GM12878 (cell line): ENCODE data around the gene GID4. TPM values are rescaled to one million over a fixed set of nuclear protein-coding genes. Genes with fewer than 3 reads are reported as not detected.

ENCODE experiments used
- ATAC-seq: fragments of 200-7000 bp; cut with Tn5 transposase; 3 replicates; pipeline ENCODE4 v1.9.1; 2020; ENCODE audit warnings: mild to moderate bottlenecking, moderate library complexity
- BruUV-seq: library from RNA; stranded (reverse); fragments of 400-500 nt; replicated peaks from 2 replicates; lab custom pipeline; 2021; lab: Mats Ljungman, UMichigan
- CTCF ChIA-PET: fragments of 300-600 bp; sonication (Branson Sonifier 250); formaldehyde crosslinking; extraction: SDS; loops from one replicate; lab custom pipeline; 2021; ENCODE audit warnings: inconsistent platforms; lab: Yijun Ruan, JAX
- POLR2A ChIA-PET: fragments of 350-600 bp; formaldehyde crosslinking; extraction: SDS; loops from one replicate; lab custom pipeline; 2021; ENCODE audit warnings: inconsistent platforms; lab: Charles Lee
- RAD21 ChIA-PET: fragments of 300-600 bp; sonication (Branson Sonifier 250); formaldehyde crosslinking; loops from one replicate; lab custom pipeline; 2023; ENCODE audit warnings: antibody characterized with exemption; ENCODE audit not compliant: unreplicated experiment; lab: Charles Lee
- SMC1A ChIA-PET: fragments of 300-600 bp; sonication (Branson Sonifier 250); formaldehyde crosslinking; loops from one replicate; lab custom pipeline; 2023; ENCODE audit not compliant: unreplicated experiment, uncharacterized antibody; lab: Charles Lee
- DNase-seq: peaks from one replicate; pipeline ENCODE4 v3.0.0-alpha.2; 2011; ENCODE audit warnings: low read depth, low spot score
- FAIRE-seq: peaks from 3 replicates; lab custom pipeline; 2011; peaks lifted over from hg19 to GRCh38; lab: Jason Lieb, UNC
- H2AFZ ChIP-seq: 2 replicates; pipeline ENCODE4 v1.6.0; 2011; ENCODE audit warnings: low read depth, low read length, control low read depth; ENCODE audit not compliant: control insufficient read depth
- H3K27ac ChIP-seq: 2 replicates; pipeline ENCODE4 v1.5.1; 2011; ENCODE audit warnings: control low read depth; ENCODE audit not compliant: control insufficient read depth, insufficient read depth
- H3K27me3 ChIP-seq, 2 experiments: replicated peaks in 1 of 2; 2 replicates each; pipeline versions ENCODE4 v1.6.0 to v1.6.1; 2011; ENCODE audit warnings: low read length in 1 of 2; ENCODE audit not compliant: control insufficient read depth in 2 of 2, insufficient read depth in 2 of 2
- H3K36me3 ChIP-seq, 2 experiments: 2 replicates each; pipeline ENCODE4 v1.5.1; 2011; ENCODE audit warnings: low read length in 1 of 2; ENCODE audit not compliant: control insufficient read depth in 2 of 2, insufficient read depth in 2 of 2
- H3K4me1 ChIP-seq: 2 replicates; pipeline ENCODE4 v1.6.1; 2011; ENCODE audit warnings: mild to moderate bottlenecking, low read length, moderate library complexity, mixed read lengths; ENCODE audit not compliant: control insufficient read depth, insufficient read depth
- H3K4me2 ChIP-seq: 2 replicates; pipeline ENCODE4 v1.6.0; 2011; ENCODE audit warnings: control low read depth; ENCODE audit not compliant: control insufficient read depth, insufficient read depth
- H3K4me3 ChIP-seq: fragments of 200-600 bp; sonication (generic); 2 replicates; pipeline ENCODE4 v1.5.1; 2016
- H3K79me2 ChIP-seq: 2 replicates; pipeline ENCODE4 v1.6.0; 2011; ENCODE audit warnings: low read length; ENCODE audit not compliant: control insufficient read depth, insufficient read depth
- H3K9ac ChIP-seq: 2 replicates; pipeline ENCODE4 v1.8.0; 2011; ENCODE audit warnings: low read length, control low read depth, mixed read lengths; ENCODE audit not compliant: control insufficient read depth, insufficient read depth
- H3K9me3 ChIP-seq: replicated peaks from 3 replicates; pipeline ENCODE4 v1.5.1; 2011; ENCODE audit warnings: mild to moderate bottlenecking, low read length; ENCODE audit not compliant: control insufficient read depth, insufficient read depth
- H4K20me1 ChIP-seq: 2 replicates; pipeline ENCODE4 v1.6.0; 2011; ENCODE audit not compliant: control insufficient read depth, insufficient read depth
- BCL3 ChIP-seq: IDR thresholded peaks from 2 replicates; pipeline ENCODE4 v1.6.1; 2011; ENCODE audit warnings: borderline replicate concordance, low read depth, mild to moderate bottlenecking, moderate library complexity, low read length; ENCODE audit not compliant: insufficient read depth, poor library complexity, severe bottlenecking
- CEBPB ChIP-seq, 2 experiments: fragments of 150-350 bp in 1 of 2; IDR thresholded peaks; 2 replicates each; pipeline ENCODE4 v1.6.1; 2012 to 2014; ENCODE audit warnings: low read depth in 2 of 2, low read length in 2 of 2, borderline replicate concordance in 1 of 2, inconsistent platforms in 1 of 2
- CHD1 ChIP-seq: IDR thresholded peaks from 2 replicates; pipeline ENCODE4 v1.6.1; 2012; ENCODE audit warnings: low read depth, low read length, improper control_type of control experiment
- CHD4 ChIP-seq: fragments of 200-600 bp; sonication (generic); IDR thresholded peaks from 2 replicates; pipeline ENCODE4 v1.6.1; 2016; ENCODE audit warnings: mild to moderate bottlenecking
- CTCF ChIP-seq, 3 experiments: IDR thresholded peaks in 2 of 3; conservative IDR thresholded peaks in 1 of 3; 2 replicates each; pipeline ENCODE4 v1.5.1; 2011; ENCODE audit warnings: low read depth in 3 of 3, low read length in 3 of 3, mild to moderate bottlenecking in 3 of 3, control low read depth in 2 of 3, moderate library complexity in 2 of 3, inconsistent platforms in 1 of 3, mixed read lengths in 1 of 3; ENCODE audit not compliant: control insufficient read depth in 2 of 3, insufficient read depth in 1 of 3; ENCODE audit errors: extremely low read depth in 1 of 3
- EP300 ChIP-seq, 2 experiments: fragments of 150-350 bp in 1 of 2; IDR thresholded peaks; 2 replicates each; pipeline ENCODE4 v1.6.1; 2011 to 2012; ENCODE audit warnings: low read depth in 2 of 2, low read length in 2 of 2, borderline replicate concordance in 1 of 2, improper control_type of control experiment in 1 of 2, inconsistent platforms in 1 of 2; ENCODE audit not compliant: control insufficient read depth in 1 of 2
- FOS ChIP-seq: IDR thresholded peaks from 3 replicates; pipeline ENCODE4 v1.6.1; 2011; ENCODE audit warnings: borderline replicate concordance; ENCODE audit not compliant: insufficient read length; ENCODE audit errors: extremely low read depth
- HSF1 ChIP-seq: fragments of 150-350 bp; IDR thresholded peaks from 2 replicates; pipeline ENCODE4 v1.6.1; 2014; ENCODE audit warnings: mild to moderate bottlenecking, low read depth, low read length
- IRF4 ChIP-seq: IDR thresholded peaks from 2 replicates; pipeline ENCODE4 v1.6.1; 2011; ENCODE audit warnings: low read depth, low read length
- NFXL1 ChIP-seq: fragments of 450-650 bp; IDR thresholded peaks from 2 replicates; pipeline ENCODE4 v1.6.1; 2017; ENCODE audit warnings: antibody characterized with exemption, mild to moderate bottlenecking, borderline replicate concordance
- NR2C2 ChIP-seq: IDR thresholded peaks from 2 replicates; pipeline ENCODE4 v1.6.1; 2011; ENCODE audit warnings: borderline replicate concordance, low read depth; ENCODE audit not compliant: control insufficient read depth, insufficient read length
- PKNOX1 ChIP-seq: fragments of 450-650 bp; IDR thresholded peaks from 2 replicates; pipeline ENCODE4 v1.6.1; 2016; ENCODE audit warnings: mild to moderate bottlenecking
- RAD21 ChIP-seq: IDR thresholded peaks from 2 replicates; pipeline ENCODE4 v1.6.1; 2011; ENCODE audit warnings: mild to moderate bottlenecking, low read depth, low read length, moderate library complexity; ENCODE audit not compliant: insufficient read depth
- RCOR1 ChIP-seq: conservative IDR thresholded peaks from 2 replicates; pipeline ENCODE4 v1.6.1; 2012; ENCODE audit warnings: low read depth, low read length, improper control_type of control experiment
- RFX5 ChIP-seq: IDR thresholded peaks from 2 replicates; pipeline ENCODE4 v1.6.1; 2011; ENCODE audit warnings: low read depth, low read length, improper control_type of control experiment
- TBL1XR1 ChIP-seq: IDR thresholded peaks from 2 replicates; pipeline ENCODE4 v1.6.1; 2012; ENCODE audit warnings: low read depth, low read length, improper control_type of control experiment
- ZBTB33 ChIP-seq: fragments of 450-650 bp; IDR thresholded peaks from 2 replicates; pipeline ENCODE4 v1.6.1; 2017; ENCODE audit warnings: mild to moderate bottlenecking
- whole genome bisulfite sequencing: methylation state at CpG from one replicate; pipeline ENCODE4 v1.1.6; 2016; ENCODE audit warnings: low lambda C conversion rate; ENCODE audit not compliant: insufficient replicate concordance, insufficient coverage; ENCODE audit errors: missing lambda C conversion rate; 5-methylcytosine and 5-hydroxymethylcytosine counted together
- in situ Hi-C: fragments of 300-500 bp; cut with MboI; formaldehyde crosslinking; loops from 9 replicates; pipeline ENCODE4 v1.14.3; 2018; ENCODE audit warnings: mixed read lengths
- intact Hi-C: fragments of 100-400 bp; cut with micrococcal nuclease; formaldehyde crosslinking; loops from one replicate; pipeline ENCODE4 v1.14.2; 2022; ENCODE audit not compliant: unreplicated experiment
- polyA plus RNA-seq, 11 experiments: library from polyadenylated mRNA; depleted of rRNA in 4 of 11; unstranded in 6 of 11; stranded (reverse) in 5 of 11; fragments of >200 nt; fragmentation: Nextera tagmentation in 4 of 11; fragmentation: Illumina TruSeq in 1 of 11; extraction: Ambion mirVana in 4 of 11; extraction: Trizol in 1 of 11; gene quantifications; 1 replicate in 1 of 11; 2 replicates in 10 of 11; pipeline versions ENCODE4 v1.2.1 to v1.2.3, GENCODE V29; 2011 to 2016; ENCODE audit warnings: inconsistent platforms in 2 of 11, missing spikeins in 2 of 11, low read depth in 1 of 11
- total RNA-seq, 4 experiments: library from RNA; depleted of rRNA in 3 of 4; stranded (reverse); fragments of >200 nt in 3 of 4; fragmentation: Illumina TruSeq in 1 of 4; extraction: Trizol in 1 of 4; gene quantifications; 2 replicates each; pipeline versions ENCODE4 v1.2.1 to v1.2.3, GENCODE V29; 2013 to 2021

The GID4 gene
- total and polyA plus RNA-seq, 10 of the 15 experiments (the other 5 are each of a cell fraction or from before 2014, with no cell fraction given): 0.93 to 7.3 (median 3.6) TPM

GRCh38 chr17:18105595-18105994, 66.4 kb downstream of the GID4 start:
- H3K4me2 ChIP-seq: no peak overlapping the region
- no peak overlapping the region for H2AFZ ChIP-seq
- no TSS peak for BruUV-seq
- no peaks in the 10 kb centered on the region for H3K27me3 ChIP-seq
- peaks cover 2% of the 10 kb centered on the region in 2 experiments; a peak in 3 of 4 replicates for H3K36me3 ChIP-seq
- H3K27ac ChIP-seq: no peak overlapping the region
- POLR2A ChIA-PET: no interaction called here
- H4K20me1 ChIP-seq: no peaks in the 10 kb centered on the region
- intact Hi-C loops: no loop called here
- in situ Hi-C loops: no loop called here
- CTCF ChIA-PET: no interaction called here
- H3K79me2 ChIP-seq: no peaks in the 10 kb centered on the region
- FAIRE-seq (no peak), DNase-seq (no peak), ATAC-seq (no peak)
- H3K4me1 ChIP-seq: no peaks in the 10 kb centered on the region
- SMC1A ChIA-PET: no interaction called here
- no peaks in the 10 kb centered on the region for H3K9me3 ChIP-seq
- RAD21 ChIA-PET: no interaction called here
- WGBS: 98% methylated on average over 6 of the region's 6 CpGs
- H3K9ac ChIP-seq: no peak overlapping the region
- no peak overlapping the region for H3K4me3 ChIP-seq
- TF ChIP-seq CHD4 (no peak), CEBPB (IDR thresholded peaks at IDR 0.05; ENCODE audit: borderline replicate concordance in 1 of 2, low read depth in 2 of 2, low read length in 2 of 2) (no peak), CHD1 (no peak), HSF1 (no peak), NR2C2 (no peak), EP300 (IDR thresholded peaks at IDR 0.05; ENCODE audit: borderline replicate concordance in 1 of 2, control insufficient read depth in 1 of 2, low read depth in 2 of 2, low read length in 2 of 2) (no peak), IRF4 (no peak), RFX5 (no peak), PKNOX1 (no peak), RCOR1 (no peak), ZBTB33 (no peak), FOS (no peak), CTCF (IDR thresholded peaks at IDR 0.05 in 2 of 3, conservative IDR thresholded peaks at IDR 0.05 in 1 of 3; ENCODE audit: control insufficient read depth in 2 of 3, extremely low read depth in 1 of 3, insufficient read depth in 1 of 3, low read depth in 3 of 3, low read length in 3 of 3) (no peak), NFXL1 (no peak), BCL3 (no peak), TBL1XR1 (no peak), RAD21 (no peak)
